ENCODE measurements around the gene DUS4L.

DUS4L gene

DNA sequence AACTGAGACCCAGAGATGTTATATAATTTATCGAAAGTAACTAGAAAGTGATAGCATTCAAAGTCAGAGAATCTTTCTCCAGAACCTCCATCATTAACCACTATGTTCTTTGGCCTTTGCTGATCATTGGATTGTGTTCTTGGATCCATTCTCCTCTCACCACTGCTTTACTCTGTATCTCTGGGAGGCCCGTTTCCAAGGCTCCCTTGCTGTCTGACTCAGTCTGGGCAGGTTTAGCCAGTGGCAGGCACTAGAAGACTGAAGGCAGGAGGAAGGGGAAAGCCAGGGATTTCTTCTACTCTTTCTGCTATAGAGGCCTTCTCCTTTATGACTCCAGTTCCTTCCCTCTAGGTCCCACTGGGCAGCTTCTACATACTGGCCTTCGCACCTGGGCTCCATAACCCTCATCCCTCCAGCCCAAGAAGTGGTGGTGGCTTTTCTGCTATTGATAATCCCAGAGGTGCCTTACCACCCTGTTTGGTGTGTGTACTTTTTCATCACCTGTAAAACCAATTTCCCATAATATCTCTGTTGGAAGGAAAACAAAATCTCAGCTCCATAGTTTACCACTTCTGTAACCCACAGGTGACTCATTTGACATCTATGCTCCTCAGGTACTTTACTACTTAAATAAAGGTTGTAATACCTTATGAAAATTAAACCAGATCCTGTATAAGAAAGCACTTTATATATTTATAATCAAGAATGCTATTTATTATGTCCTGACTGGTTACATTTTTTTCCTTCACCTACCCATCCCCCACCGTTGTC, 52.3 kb downstream of the DUS4L start:
- no peak for DNase-seq (ENCODE audit: low read depth in 2 of 2)

DNA sequence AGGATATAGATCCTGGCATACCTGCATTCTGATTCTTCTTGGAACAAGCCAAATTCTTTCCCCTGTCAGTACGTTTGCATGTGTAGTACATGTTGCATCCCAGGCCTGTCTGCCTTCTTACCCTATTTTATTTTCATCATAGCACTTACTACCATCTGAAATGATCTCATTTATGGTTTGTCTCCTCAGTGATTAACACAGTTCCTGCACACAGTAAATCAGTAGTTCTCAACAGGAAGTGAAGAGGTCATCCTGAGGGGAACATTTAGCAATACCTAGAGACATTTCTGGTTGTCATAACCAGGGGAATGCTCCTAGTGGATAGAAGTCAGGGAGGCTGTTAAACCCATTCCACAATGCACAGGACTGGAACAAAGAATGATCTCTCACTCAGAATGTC, 58.7 kb downstream of the DUS4L start:
- no peak for DNase-seq (ENCODE audit: low read depth in 2 of 2)

DNA sequence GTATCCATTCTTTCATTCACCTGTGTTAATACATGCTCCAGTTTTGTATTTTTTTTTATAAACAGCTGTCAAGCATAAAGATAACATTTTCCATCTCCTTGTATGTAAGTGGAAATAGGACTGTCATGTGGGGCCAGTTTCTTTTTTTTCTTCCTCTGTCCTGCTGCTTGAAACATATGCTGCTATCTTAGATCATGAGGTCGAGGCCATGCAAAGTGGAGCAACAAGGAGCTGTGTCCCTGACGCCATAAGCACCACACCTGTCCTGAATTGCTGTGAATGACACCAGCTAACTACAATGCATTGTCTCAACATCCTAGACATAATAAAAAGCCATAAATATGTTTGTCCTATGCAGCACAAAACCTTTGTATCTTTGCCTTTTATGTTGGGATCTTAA, 59.1 kb downstream of the DUS4L start:
- no peak for DNase-seq (ENCODE audit: low read depth in 2 of 2)

DNA sequence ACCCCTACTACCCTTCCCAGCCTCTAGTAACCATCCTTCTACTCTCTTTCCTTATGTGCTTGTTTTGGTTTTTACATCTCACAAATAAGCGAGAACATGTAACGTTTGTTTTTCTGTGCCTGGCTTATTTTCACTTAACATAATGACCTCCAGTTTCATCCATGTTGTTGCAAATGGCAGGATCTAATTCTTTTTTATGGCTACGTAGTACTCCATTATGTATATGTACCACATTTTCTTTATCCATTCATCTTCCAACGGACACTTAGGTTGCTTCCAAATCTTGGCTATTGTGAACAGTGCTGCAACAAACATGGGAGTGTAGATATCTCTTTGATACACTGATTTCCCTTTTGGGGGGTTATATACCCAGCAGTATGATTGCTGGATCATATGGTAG, 63.2 kb downstream of the DUS4L start:
- DNase-seq (ENCODE audit: low read depth in 2 of 2), result no peak

All from stimulated activated CD8-positive, alpha-beta memory T cell treated with anti-CD3 and anti-CD28 coated beads, Interleukin-2, amount 100 ng/mL, for 1 hour (primary cell).